A549 (cell line): ENCODE data around the gene ZNF358. TPM values are rescaled to one million over a fixed set of nuclear protein-coding genes. Genes with fewer than 3 reads are reported as not detected.
A peak's percentile ranks its signal among the peaks of the same experiment; 100 is the strongest.

ENCODE experiments used
- ATAC-seq, 2 experiments: fragments of 200-7000 bp in 1 of 2; fragments of >200 bp in 1 of 2; cut with Nextera tagmentation in 1 of 2; cut with Tn5 transposase in 1 of 2; 3 replicates each; pipeline versions ENCODE4 v1.8.0 to v1.9.1; 2018 to 2020; ENCODE audit warnings: mild to moderate bottlenecking in 1 of 2, moderate library complexity in 1 of 2
- CTCF ChIA-PET: fragments of 300-600 bp; sonication (Branson Sonifier 250); formaldehyde crosslinking; extraction: SDS; loops from one replicate; lab custom pipeline; 2021; ENCODE audit warnings: antibody characterized with exemption, inconsistent platforms; lab: Yijun Ruan, JAX
- POLR2A ChIA-PET: fragments of 350-600 bp; formaldehyde crosslinking; extraction: SDS; loops from one replicate; lab custom pipeline; 2021; ENCODE audit warnings: antibody characterized with exemption, inconsistent platforms; lab: Yijun Ruan, JAX
- DNase-seq, 2 experiments: peaks; one replicate each; pipeline versions ENCODE4 v3.0.0 to v3.0.0-alpha.2; 2011 to 2016; ENCODE audit warnings: low read depth in 1 of 2, low spot score in 1 of 2
- FAIRE-seq: peaks from 2 replicates; lab custom pipeline; 2011; peaks lifted over from hg19 to GRCh38; lab: Jason Lieb, UNC
- H3K27ac ChIP-seq, 2 experiments: fragments of >200 bp; sonication (Bioruptor Twin); formaldehyde crosslinking; 3 replicates each; pipeline ENCODE4 v1.5.1; 2016 to 2017
- H3K4me1 ChIP-seq: fragments of >200 bp; sonication (Bioruptor Twin); formaldehyde crosslinking; 3 replicates; pipeline ENCODE4 v1.6.1; 2016
- H3K4me2 ChIP-seq: fragments of >200 bp; sonication (Bioruptor Twin); formaldehyde crosslinking; 3 replicates; pipeline ENCODE4 v1.6.1; 2016
- H3K4me3 ChIP-seq: fragments of >200 bp; sonication (Bioruptor Twin); formaldehyde crosslinking; 3 replicates; pipeline ENCODE4 v1.5.1; 2016
- H3K9me3 ChIP-seq: fragments of >200 bp; sonication (Bioruptor Twin); formaldehyde crosslinking; 3 replicates; pipeline ENCODE4 v1.6.1; 2016
- CBX8 ChIP-seq: fragments of 200-600 bp; sonication (generic); IDR thresholded peaks from 2 replicates; pipeline ENCODE4 v1.6.1; 2016
- CHD2 ChIP-seq: fragments of 150-350 bp; IDR thresholded peaks from 2 replicates; pipeline ENCODE4 v1.6.1; 2014; ENCODE audit warnings: low read length; ENCODE audit not compliant: partially characterized antibody
- CTCF ChIP-seq: fragments of >200 bp; sonication (Bioruptor Twin); formaldehyde crosslinking; IDR thresholded peaks from 3 replicates; pipeline ENCODE4 v1.5.1; 2016
- EHF ChIP-seq: fragments of 250-450 bp; sonication (Bioruptor Pico); IDR thresholded peaks from 2 replicates; pipeline ENCODE4 v1.5.0; 2020; ENCODE audit warnings: mild to moderate bottlenecking
- FOSL2 ChIP-seq, 2 experiments: fragments of 450-650 bp in 1 of 2; fragments of >200 bp in 1 of 2; sonication (Bioruptor Twin) in 1 of 2; formaldehyde crosslinking; IDR thresholded peaks; 2 replicates each; pipeline versions ENCODE4 v1.5.0 to v1.6.1; 2016 to 2020; ENCODE audit warnings: mild to moderate bottlenecking in 1 of 2, moderate library complexity in 1 of 2
- FOXS1 ChIP-seq: fragments of 250-450 bp; sonication (Bioruptor Pico); IDR thresholded peaks from 2 replicates; pipeline ENCODE4 v1.5.0; 2020; ENCODE audit warnings: mild to moderate bottlenecking, moderate library complexity
- GATA3 ChIP-seq: IDR thresholded peaks from 2 replicates; pipeline ENCODE4 v1.6.1; 2012; ENCODE audit warnings: borderline replicate concordance
- HOXA7 ChIP-seq: fragments of 250-450 bp; sonication (Bioruptor Pico); IDR thresholded peaks from 2 replicates; pipeline ENCODE4 v1.5.0; 2020; ENCODE audit warnings: mild to moderate bottlenecking, moderate library complexity
- HOXB5 ChIP-seq: fragments of 250-450 bp; sonication (Bioruptor Pico); IDR thresholded peaks from 2 replicates; pipeline ENCODE4 v1.5.0; 2020; ENCODE audit warnings: mild to moderate bottlenecking, moderate library complexity
- JUN ChIP-seq, 2 experiments: fragments of >200 bp; sonication (Bioruptor Twin); formaldehyde crosslinking; IDR thresholded peaks; 2 replicates in 1 of 2; 3 replicates in 1 of 2; pipeline ENCODE4 v1.6.1; 2016 to 2017
- KDM1A ChIP-seq: fragments of 200-600 bp; sonication (generic); IDR thresholded peaks from 2 replicates; pipeline ENCODE4 v1.6.1; 2016; ENCODE audit warnings: low read depth, mild to moderate bottlenecking
- KDM5A ChIP-seq: fragments of 200-600 bp; sonication (generic); IDR thresholded peaks from 2 replicates; pipeline ENCODE4 v1.6.1; 2016; ENCODE audit warnings: antibody characterized with exemption, mild to moderate bottlenecking
- MAX ChIP-seq: IDR thresholded peaks from 2 replicates; pipeline ENCODE4 v1.6.1; 2012
- MAZ ChIP-seq: fragments of 150-350 bp; IDR thresholded peaks from 2 replicates; pipeline ENCODE4 v1.6.1; 2014; ENCODE audit warnings: antibody characterized with exemption, low read depth, low read length, borderline replicate concordance
- MYC ChIP-seq: IDR thresholded peaks from 2 replicates; pipeline ENCODE4 v1.6.1; 2012; ENCODE audit warnings: mild to moderate bottlenecking, inconsistent platforms, low read length, improper control_type of control experiment, borderline replicate concordance
- PBX3 ChIP-seq: IDR thresholded peaks from 2 replicates; pipeline ENCODE4 v1.6.1; 2012
- PHF8 ChIP-seq: fragments of 200-600 bp; sonication (generic); IDR thresholded peaks from 2 replicates; pipeline ENCODE4 v1.6.1; 2016; ENCODE audit warnings: low read depth, mild to moderate bottlenecking, antibody characterized with exemption, moderate library complexity, borderline replicate concordance
- POLR2A ChIP-seq: IDR thresholded peaks from 2 replicates; pipeline ENCODE4 v1.6.1; 2012; ENCODE audit warnings: mild to moderate bottlenecking, low read length
- RAD21 ChIP-seq, 2 experiments: fragments of >200 bp in 1 of 2; sonication (Bioruptor Twin) in 1 of 2; formaldehyde crosslinking in 1 of 2; IDR thresholded peaks in 1 of 2; conservative IDR thresholded peaks in 1 of 2; 2 replicates in 1 of 2; 3 replicates in 1 of 2; pipeline ENCODE4 v1.6.1; 2012 to 2018; ENCODE audit warnings: inconsistent platforms in 1 of 2
- RNF2 ChIP-seq: fragments of 200-600 bp; sonication (generic); IDR thresholded peaks from 2 replicates; pipeline ENCODE4 v1.6.1; 2016; ENCODE audit warnings: low read depth, mild to moderate bottlenecking, antibody characterized with exemption, moderate library complexity, borderline replicate concordance
- SREBF2 ChIP-seq: fragments of 450-650 bp; IDR thresholded peaks from 2 replicates; pipeline ENCODE4 v1.6.1; 2014; ENCODE audit warnings: mild to moderate bottlenecking, moderate library complexity
- ZNF302 ChIP-seq: fragments of 250-450 bp; sonication (Bioruptor Pico); IDR thresholded peaks from 2 replicates; pipeline ENCODE4 v1.9.0; 2021; ENCODE audit warnings: inconsistent platforms, mild to moderate bottlenecking, moderate library complexity
- ZSCAN20 ChIP-seq: fragments of 250-450 bp; sonication (Bioruptor Pico); IDR thresholded peaks from 2 replicates; pipeline ENCODE4 v1.8.0; 2022; ENCODE audit warnings: mild to moderate bottlenecking, moderate library complexity
- WGBS: methylation state at CpG from one replicate; pipeline ENCODE4 v1.1.6; 2017; ENCODE audit errors: missing lambda C conversion rate; 5-methylcytosine and 5-hydroxymethylcytosine counted together
- polyA plus RNA-seq, 4 experiments: library from polyadenylated mRNA; depleted of rRNA in 3 of 4; stranded (reverse); fragments of >200 nt; fragmentation: RNase III in 1 of 4; extraction: RNeasy Plus Mini Kit Qiagen cat#74134 plus additional on column Dnase treatment in 1 of 4; gene quantifications; 2 replicates in 3 of 4; 3 replicates in 1 of 4; pipeline ENCODE4 v1.2.3, GENCODE V29; 2011 to 2017

Gene ZNF358
- polyA plus RNA-seq, 2 of the 4 experiments (the other 2 are of a cell fraction), result 9.5 to 14.0 TPM

GRCh38 chr19:7533925-7534480, 18.1 kb downstream of the ZNF358 start:
- Histone ChIP-seq H3K4me3 (peak overlapping the region; percentile 89), H3K27ac (peak overlapping the region; percentile 91 to 95), H3K9me3 (no peaks in the 10 kb centered on the region), H3K4me1 (peaks cover 11% of the 10 kb centered on the region; the same call in 2 of the 3 replicates), H3K4me2 (peak overlapping the region; percentile 84)
- FAIRE-seq (no peak), DNase-seq (peak; percentile 86 to 88), ATAC-seq (peak; percentile 75 to 82)
- ChIA-PET POLR2A (interaction anchor here (1.0 to 3.0 kb wide), 2 partner anchors 12 to 28 kb away, joined by 3 to 11 read pairs; partner anchors contain the start of gene MCOLN1), CTCF (interaction anchor here (0.7 to 1.6 kb wide), 2 partner anchors 13 to 147 kb away, joined by 3 to 5 read pairs; partner anchors contain the start of gene TRAPPC5)
- no peak for TF ChIP-seq EHF (CRISPR knock-in tag)
- TF ChIP-seq PBX3, result peak; percentile 65
- peak in 1 of 2 experiments; percentile 57; a peak in 2 of 5 replicates for TF ChIP-seq JUN (IDR thresholded peaks at IDR 0.05)
- TF ChIP-seq POLR2A, result peak; percentile 28
- WGBS, result 0% methylated on average over 19 of the region's 41 CpGs

- H3K4me2 ChIP-seq, result peak overlapping the region; percentile 84
- TF ChIP-seq POLR2A (peak; percentile 21; the same call in 1 of the 2 replicates), RAD21 (conservative IDR thresholded peaks at IDR 0.05 in 1 of 2, IDR thresholded peaks at IDR 0.05 in 1 of 2) (0 out of 5 replicates have a peak, but pooled peaks of 1 of the 2 experiments have one; percentile 20), FOXS1 (CRISPR knock-in tag) (no peak), CTCF (peak; percentile 16; the same call in 2 of the 3 replicates)
- H3K4me1 ChIP-seq, result peaks cover 11% of the 10 kb centered on the region; the same call in 2 of the 3 replicates
- CTCF ChIA-PET, result interaction anchor here (0.7 to 1.6 kb wide), 2 partner anchors 13 to 146 kb away, joined by 3 to 5 read pairs; partner anchors contain the start of gene TRAPPC5
- no peaks in the 10 kb centered on the region for H3K9me3 ChIP-seq
- peak overlapping the region; percentile 89 for H3K4me3 ChIP-seq
- peak; percentile 77 to 78 for ATAC-seq
- POLR2A ChIA-PET, result interaction anchor here (3.0 kb wide), 1 partner anchor 12 kb away, joined by 11 read pairs; the partner anchor contains the start of gene MCOLN1
- H3K27ac ChIP-seq, result peak overlapping the region; percentile 91 to 95
- WGBS, result 1% methylated on average over 13 of the region's 27 CpGs
- FAIRE-seq, result no peak
- DNase-seq, result peak; percentile 78 to 80
Measured at GRCh38 chr19:7534531-7535046, 18.7 kb downstream of the ZNF358 start.

GRCh38 chr19:7535047-7535997, 19.4 kb downstream of the ZNF358 start, which contains the start of gene PNPLA6:
PNPLA6 (plus strand) TSS chr19:7535717; CDS start chr19:7535789, 72 bp downstream.
- ChIA-PET CTCF (interaction anchor here (1.6 kb wide), 1 partner anchor 14 kb away, joined by 5 read pairs; no protein-coding TSS in a partner anchor), POLR2A (no interaction called here)
- Histone ChIP-seq H3K4me1 (peaks cover 11% of the 10 kb centered on the region; the same call in 2 of the 3 replicates), H3K4me3 (peak within 1 kb of the TSS; percentile 89), H3K4me2 (peak within 1 kb of the TSS; percentile 84), H3K27ac (peak within 1 kb of the TSS; percentile 91 to 95), H3K9me3 (no peaks in the 10 kb centered on the region)
- FAIRE-seq (no peak), DNase-seq (peak; percentile 87 to 92), ATAC-seq (peak; percentile 77 to 84)
- WGBS, result no CpG with 5 or more reads among the region's 76 CpGs
- TF ChIP-seq FOSL2 (IDR thresholded peaks at IDR 0.05) (no peak), FOSL2 (CRISPR knock-in tag; IDR thresholded peaks at IDR 0.05) (0 out of 2 replicates have a peak, but pooled peaks have one; percentile 7), GATA3 (no peak; the same call in 1 of the 2 replicates), HOXB5 (CRISPR knock-in tag) (no peak), JUN (IDR thresholded peaks at IDR 0.05) (peak in 1 of 2 experiments; percentile 54; a peak in 1 of 5 replicates), CBX8 (no peak), KDM5A (no peak), MAZ (no peak), MYC (0 out of 2 replicates have a peak, but pooled peaks have one; percentile 10), SREBF2 (no peak), KDM1A (peak; percentile 82; the same call in 1 of the 2 replicates), ZSCAN20 (CRISPR knock-in tag) (no peak), MAX (peak; percentile 46; the same call in 1 of the 2 replicates), RNF2 (no peak), PHF8 (peak; percentile 39; the same call in 1 of the 2 replicates), CHD2 (no peak), CTCF (no peak), ZNF302 (CRISPR knock-in tag) (no peak), POLR2A (peak; percentile 31; the same call in 1 of the 2 replicates), HOXA7 (CRISPR knock-in tag) (no peak)
